ENCODE data around the gene PPP2R2B.

PPP2R2B gene

GRCh38 chr5:146902471-146902870 is 23.9 kb upstream of the PPP2R2B start:
- no peak for DNase-seq (ENCODE audit: low read depth, low spot score)
- no peak overlapping the region for H3K4me3 ChIP-seq (ENCODE audit: low read depth, low read length)
- in situ Hi-C loops (cut with HindIII; ENCODE audit: low sequenced_read_pairs), result no loop called here
- TF ChIP-seq, protein P1, sequence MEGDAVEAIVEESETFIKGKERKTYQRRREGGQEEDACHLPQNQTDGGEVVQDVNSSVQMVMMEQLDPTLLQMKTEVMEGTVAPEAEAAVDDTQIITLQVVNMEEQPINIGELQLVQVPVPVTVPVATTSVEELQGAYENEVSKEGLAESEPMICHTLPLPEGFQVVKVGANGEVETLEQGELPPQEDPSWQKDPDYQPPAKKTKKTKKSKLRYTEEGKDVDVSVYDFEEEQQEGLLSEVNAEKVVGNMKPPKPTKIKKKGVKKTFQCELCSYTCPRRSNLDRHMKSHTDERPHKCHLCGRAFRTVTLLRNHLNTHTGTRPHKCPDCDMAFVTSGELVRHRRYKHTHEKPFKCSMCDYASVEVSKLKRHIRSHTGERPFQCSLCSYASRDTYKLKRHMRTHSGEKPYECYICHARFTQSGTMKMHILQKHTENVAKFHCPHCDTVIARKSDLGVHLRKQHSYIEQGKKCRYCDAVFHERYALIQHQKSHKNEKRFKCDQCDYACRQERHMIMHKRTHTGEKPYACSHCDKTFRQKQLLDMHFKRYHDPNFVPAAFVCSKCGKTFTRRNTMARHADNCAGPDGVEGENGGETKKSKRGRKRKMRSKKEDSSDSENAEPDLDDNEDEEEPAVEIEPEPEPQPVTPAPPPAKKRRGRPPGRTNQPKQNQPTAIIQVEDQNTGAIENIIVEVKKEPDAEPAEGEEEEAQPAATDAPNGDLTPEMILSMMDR (IDR thresholded peaks at IDR 0.05; ENCODE audit: low read depth, low read length), result no peak

GRCh38 chr5:146897061-146897460 is 18.5 kb upstream of the PPP2R2B start:
- TF ChIP-seq, protein P1 (IDR thresholded peaks at IDR 0.05; ENCODE audit: low read depth, low read length), result no peak
- H3K4me3 ChIP-seq (ENCODE audit: low read depth, low read length), result no peak overlapping the region
- in situ Hi-C loops (cut with HindIII; ENCODE audit: low sequenced_read_pairs), result no loop called here
- DNase-seq (ENCODE audit: low read depth, low spot score), result no peak

DNA sequence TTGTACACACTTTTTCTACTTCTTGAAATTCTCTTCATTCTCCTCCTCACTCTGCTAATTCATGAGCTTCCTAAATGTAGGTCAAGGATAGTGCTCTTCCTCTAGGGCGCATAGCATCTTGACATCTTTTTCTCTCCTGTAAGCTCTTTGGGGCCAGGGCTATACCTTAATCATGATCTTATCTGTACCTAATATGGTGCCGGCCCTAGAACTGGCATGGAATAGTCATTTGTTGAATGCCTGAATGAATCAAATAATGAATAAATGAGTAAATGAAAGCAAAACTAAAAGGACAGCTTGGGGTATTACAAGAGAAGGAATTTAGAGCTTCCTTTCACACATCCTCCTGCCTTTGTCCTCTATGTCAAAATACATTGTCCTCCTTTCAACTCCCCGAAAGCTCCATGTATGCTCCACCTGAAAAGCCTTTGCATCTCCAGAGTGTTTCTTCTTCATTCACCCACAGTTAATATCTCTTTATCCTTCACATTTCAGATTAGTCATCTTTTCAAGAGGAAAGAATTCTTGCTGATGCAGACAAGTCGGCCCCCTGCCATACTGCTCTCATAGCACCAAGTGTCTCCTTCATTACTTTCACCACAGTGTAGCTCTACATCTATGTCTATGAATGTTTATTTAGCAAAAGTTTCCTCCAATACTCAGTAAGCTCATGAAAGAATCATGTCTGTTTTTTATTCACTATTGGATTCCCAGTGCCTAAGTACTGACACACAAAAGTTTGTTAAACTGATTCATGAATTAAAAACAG is 16.4 kb upstream of the PPP2R2B start:
- in situ Hi-C loops (cut with HindIII; ENCODE audit: low sequenced_read_pairs), result no loop called here
- DNase-seq (ENCODE audit: low read depth, low spot score), result peak; percentile 13
- TF ChIP-seq, protein P1 (IDR thresholded peaks at IDR 0.05; ENCODE audit: low read depth, low read length), result no peak
- H3K4me3 ChIP-seq (ENCODE audit: low read depth, low read length), result no peak overlapping the region

- H3K4me3 ChIP-seq (ENCODE audit: low read depth, low read length), result no peak overlapping the region
- DNase-seq (ENCODE audit: low read depth, low spot score), result no peak
- TF ChIP-seq, protein P1 (IDR thresholded peaks at IDR 0.05; ENCODE audit: low read depth, low read length), result no peak
- in situ Hi-C loops (cut with HindIII; ENCODE audit: low sequenced_read_pairs), result no loop called here
These were observed 15.4 kb upstream of the PPP2R2B start for GRCh38 chr5:146893991-146894390.

GRCh38 chr5:146892231-146892630 is 13.7 kb upstream of the PPP2R2B start:
- H3K4me3 ChIP-seq (ENCODE audit: low read depth, low read length), result no peak overlapping the region
- TF ChIP-seq, protein P1 (IDR thresholded peaks at IDR 0.05; ENCODE audit: low read depth, low read length), result no peak
- DNase-seq (ENCODE audit: low read depth, low spot score), result no peak
- in situ Hi-C loops (cut with HindIII; ENCODE audit: low sequenced_read_pairs), result no loop called here

DNA sequence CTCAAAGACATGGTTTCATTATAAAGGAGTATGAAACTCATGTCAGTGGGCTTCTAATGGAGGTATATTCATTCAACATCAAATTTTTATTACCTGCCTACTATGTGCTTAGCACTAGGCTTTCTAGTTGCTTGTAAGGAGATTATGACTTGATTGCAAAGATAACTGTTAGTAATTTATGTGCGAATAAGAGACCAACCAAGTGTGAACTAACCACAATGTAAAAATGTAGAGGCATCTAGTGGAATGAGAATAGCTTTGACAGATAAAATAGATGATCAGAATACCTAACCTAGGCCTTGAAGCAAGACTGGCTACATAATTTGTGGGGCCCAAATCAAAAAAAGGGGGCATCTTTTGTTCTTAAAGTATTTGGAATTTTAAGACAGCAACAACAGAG is 13.0 kb upstream of the PPP2R2B start:
- no peak for DNase-seq (ENCODE audit: low read depth, low spot score)
- in situ Hi-C loops (cut with HindIII; ENCODE audit: low sequenced_read_pairs), result no loop called here
- TF ChIP-seq, protein P1 (IDR thresholded peaks at IDR 0.05; ENCODE audit: low read depth, low read length), result no peak
- no peak overlapping the region for H3K4me3 ChIP-seq (ENCODE audit: low read depth, low read length)
